GM10266 (cell line): Measurements from ENCODE around the gene FOXK1.
A peak's percentile ranks its signal among the peaks of the same experiment; 100 is the strongest.

Experiments
- DNase-seq: peaks from one replicate; pipeline ENCODE4 v3.0.0; 2012; ENCODE audit errors: extremely low spot score
- CTCF ChIP-seq: IDR thresholded peaks from 2 replicates; pipeline ENCODE4 v1.5.1; 2012; ENCODE audit warnings: mild to moderate bottlenecking, low read depth; ENCODE audit not compliant: control insufficient read depth, insufficient read depth; ENCODE audit errors: missing control alignments

Gene FOXK1

DNA sequence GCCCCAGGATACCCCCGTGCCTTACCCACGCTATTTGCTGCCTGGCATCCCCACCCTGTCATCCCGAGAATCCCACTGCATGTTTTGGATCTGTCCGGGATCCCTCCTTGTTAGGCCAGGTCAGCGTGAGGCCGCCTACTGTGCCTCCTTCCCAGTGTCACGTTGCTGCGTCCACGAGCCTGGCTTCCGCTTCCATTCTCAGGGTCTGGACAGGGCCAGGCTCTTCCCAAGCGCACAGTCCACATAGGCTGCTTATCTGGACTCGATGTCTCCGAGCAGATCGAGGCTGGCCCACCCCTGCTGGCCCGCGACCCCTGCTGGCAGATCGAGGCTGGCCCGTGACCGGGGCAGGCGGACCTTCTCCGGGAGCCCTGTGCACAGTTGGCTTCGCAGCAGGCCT is 27.1 kb downstream of the FOXK1 start:
- DNase-seq = no peak
- TF ChIP-seq CTCF = no peak

DNA sequence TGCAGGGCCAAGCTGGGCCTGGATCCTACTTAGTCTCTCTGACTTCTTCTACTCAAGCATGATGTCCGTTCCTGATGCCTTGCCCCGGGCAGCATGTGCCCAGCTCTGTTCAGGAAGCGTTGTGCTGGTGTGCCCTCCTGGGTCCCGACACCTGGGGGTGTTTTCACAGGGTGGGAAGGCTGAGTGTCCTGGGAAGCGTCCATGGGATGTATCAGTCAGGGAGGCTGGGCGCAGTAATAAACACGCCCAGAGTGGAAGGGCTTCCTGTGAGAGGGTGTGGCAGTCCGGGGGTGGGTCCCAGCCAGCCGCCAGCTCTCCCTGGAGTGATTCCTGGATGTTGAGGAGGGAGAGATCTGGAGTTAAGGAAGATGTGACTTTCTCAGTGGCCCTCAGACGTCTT is 29.0 kb downstream of the FOXK1 start:
- DNase-seq = no peak
- no peak for TF ChIP-seq CTCF

- DNase-seq = no peak
- no peak for TF ChIP-seq CTCF
These were observed 29.5 kb downstream of the FOXK1 start for GRCh38 chr7:4711634-4712033.

- TF ChIP-seq CTCF = no peak
- peak; percentile 72 for DNase-seq
These were observed 30.4 kb downstream of the FOXK1 start for GRCh38 chr7:4712281-4713182.

DNA sequence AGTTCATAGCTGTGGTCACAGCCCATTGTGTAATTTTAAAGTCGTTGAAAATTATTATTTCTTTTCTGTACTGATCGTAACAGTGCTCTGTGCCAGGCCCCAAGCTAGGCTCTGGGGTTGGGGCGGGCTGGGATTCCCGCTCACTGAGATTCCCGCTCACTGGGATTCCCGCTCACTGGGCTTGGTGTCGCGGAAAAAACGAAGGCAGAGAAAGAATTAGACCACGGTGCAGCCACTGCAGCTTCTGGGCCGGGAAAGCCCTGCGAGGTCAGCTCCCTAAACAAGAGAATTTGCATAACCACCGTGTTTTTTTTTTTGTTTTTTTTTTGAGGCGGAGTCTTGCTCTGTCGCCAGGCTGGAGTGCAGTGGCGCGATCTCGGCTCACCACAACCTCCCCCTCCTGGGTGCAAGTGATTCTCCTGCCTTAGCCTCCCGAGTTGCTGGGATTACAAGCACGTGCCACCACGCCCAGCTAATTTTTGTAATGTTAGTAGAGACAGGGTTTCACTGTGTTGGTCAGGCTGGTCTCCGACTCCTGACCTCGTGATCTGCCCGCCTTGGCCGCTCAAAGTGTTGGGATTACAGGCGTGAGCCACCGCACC is 31.2 kb downstream of the FOXK1 start:
- peak; percentile 85 for DNase-seq
- no peak for TF ChIP-seq CTCF

- DNase-seq = no peak
- TF ChIP-seq CTCF = no peak
These were observed 32.1 kb downstream of the FOXK1 start for GRCh38 chr7:4714161-4714700.
